Measurements from ENCODE around the gene RNF182.

GRCh38 chr6:13986700-13987399 lies 62.1 kb downstream of the RNF182 start:
- TF ChIP-seq POLR2A (IDR thresholded peaks at IDR 0.05) = no peak
- TF ChIP-seq CTCF (IDR thresholded peaks at IDR 0.05) = no peak
- no peak for TF ChIP-seq POLR2AphosphoS5 (IDR thresholded peaks at IDR 0.05)

Measured in transverse colon (tissue), 4 donors.